GM12801 (cell line): Measurements from ENCODE around the gene AADACL4.

ENCODE experiments used
- CTCF ChIP-seq: IDR thresholded peaks from one replicate; pipeline ENCODE4 v1.5.1; 2011; ENCODE audit warnings: control low read depth; ENCODE audit not compliant: insufficient read length; ENCODE audit errors: extremely low read depth

AADACL4 gene

GRCh38 chr1:12618661-12618964, 25.3 kb upstream of the AADACL4 start:
- TF ChIP-seq CTCF: no peak

- TF ChIP-seq CTCF: no peak
These were observed 24.7 kb upstream of the AADACL4 start for GRCh38 chr1:12618965-12619791.

GRCh38 chr1:12619792-12620487, 23.9 kb upstream of the AADACL4 start:
- TF ChIP-seq CTCF: peak; percentile 84

- TF ChIP-seq CTCF: no peak
These were observed 23.4 kb upstream of the AADACL4 start for GRCh38 chr1:12620488-12620865.

- TF ChIP-seq CTCF: no peak
These were observed 23.0 kb upstream of the AADACL4 start for GRCh38 chr1:12620931-12621330.

- TF ChIP-seq CTCF: no peak
These were observed 22.2 kb upstream of the AADACL4 start for GRCh38 chr1:12621346-12622335.

GRCh38 chr1:12622506-12622905, 21.4 kb upstream of the AADACL4 start:
- no peak for TF ChIP-seq CTCF
